Spleen (tissue), 7 donors: ENCODE results near the gene ARHGAP6.

Experiments used
- CTCF ChIP-seq, 11 experiments: fragments of 200-600 bp in 7 of 11; fragments of 450-650 bp in 4 of 11; sonication (generic) in 4 of 11; IDR thresholded peaks in 8 of 11; conservative IDR thresholded peaks in 3 of 11; 1 replicate in 7 of 11; 2 replicates in 4 of 11; pipeline versions ENCODE4 v1.4.0 to v1.8.0; 2016 to 2021; ENCODE audit warnings: antibody characterized with exemption in 11 of 11, inconsistent platforms in 4 of 11, mild to moderate bottlenecking in 1 of 11
- POLR2A ChIP-seq, 3 donors: fragments of 450-650 bp; IDR thresholded peaks; one replicate each; pipeline ENCODE4 v1.5.1; 2017; ENCODE audit warnings: antibody characterized with exemption in 3 of 3, mild to moderate bottlenecking in 1 of 3
- POLR2AphosphoS5 ChIP-seq, 3 donors: sonication (generic); formaldehyde crosslinking; IDR thresholded peaks; one replicate each; pipeline ENCODE4 v1.5.1; 2017; ENCODE audit warnings: antibody characterized with exemption in 3 of 3
- donor health status: DM: no; HTN: no; CAD: no; lungs with moderate emphysema.
- donor health status: DM: no; HTN: no; CAD: no.
- donor health status: DM: no; HTN: no; CAD: no.

GRCh38 chrX:11305641-11306040 lies 360.1 kb downstream of the ARHGAP6 start:
- TF ChIP-seq POLR2AphosphoS5 (IDR thresholded peaks at IDR 0.05) = no peak
- TF ChIP-seq CTCF (IDR thresholded peaks at IDR 0.05 in 8 of 11, conservative IDR thresholded peaks at IDR 0.05 in 3 of 11) = no peak
- no peak for TF ChIP-seq POLR2A (IDR thresholded peaks at IDR 0.05)
